Ovary (tissue), 9 donors: ENCODE results near the gene EPHA7. TPM values are rescaled to one million over a fixed set of nuclear protein-coding genes. Genes with fewer than 3 reads are reported as not detected.

ENCODE experiments used
- DNase-seq, 5 donors: peaks; one replicate each; pipeline ENCODE4 v3.0.0-alpha.2; 2019 to 2020
- H3K27ac ChIP-seq, 2 donors: fragments of 200-600 bp; one replicate each; pipeline versions ENCODE4 v1.5.1 to v1.8.0; 2019 to 2022
- H3K27me3 ChIP-seq: fragments of 200-600 bp; one replicate; pipeline ENCODE4 v1.8.0; 2022
- H3K36me3 ChIP-seq: fragments of 200-600 bp; sonication (generic); one replicate; pipeline ENCODE4 v1.5.1; 2019
- H3K4me1 ChIP-seq: one replicate; pipeline ENCODE4 v1.8.1; 2013; ENCODE audit warnings: mild to moderate bottlenecking, moderate library complexity; ENCODE audit not compliant: insufficient read depth
- H3K4me3 ChIP-seq: fragments of 200-600 bp; sonication (generic); one replicate; pipeline ENCODE4 v1.5.1; 2017
- H3K9me3 ChIP-seq, 2 donors: fragments of 200-600 bp in 1 of 2; sonication (generic) in 1 of 2; one replicate each; pipeline versions ENCODE4 v1.5.1 to v1.8.1; 2013 to 2019; ENCODE audit warnings: mild to moderate bottlenecking in 1 of 2, moderate library complexity in 1 of 2
- EP300 ChIP-seq: sonication (generic); formaldehyde crosslinking; IDR thresholded peaks from one replicate; pipeline ENCODE4 v1.6.1; 2017; ENCODE audit warnings: antibody characterized with exemption
- POLR2A ChIP-seq: fragments of 450-650 bp; IDR thresholded peaks from one replicate; pipeline ENCODE4 v1.6.1; 2017; ENCODE audit warnings: antibody characterized with exemption, mild to moderate bottlenecking, moderate library complexity
- WGBS, 3 donors: extraction: QIAGEN DNeasy Blood & Tissue Kit in 1 of 3; methylation state at CpG; one replicate each; pipeline versions ENCODE4 v1.1.5 to v1.1.7; 2013 to 2017; 5-methylcytosine and 5-hydroxymethylcytosine counted together
- intact Hi-C, 4 donors: fragments of 100-400 bp; cut with DNase I; formaldehyde crosslinking; loops; one replicate each; pipeline versions ENCODE4 v1.11.0 to v1.15.1; 2022 to 2023
- polyA plus RNA-seq, 2 donors: library from polyadenylated mRNA; stranded (reverse); fragments of 200-250 nt in 1 of 2; fragments of 350-450 nt in 1 of 2; fragmentation: Illumina TruSeq in 1 of 2; extraction: RNeasy Lipid Tissue Mini Kit (QIAGEN cat#74804) in 1 of 2; gene quantifications; one replicate each; pipeline ENCODE4 v1.2.3, GENCODE V29; 2013 to 2014
- total RNA-seq, 7 donors: library from RNA; depleted of rRNA in 2 of 7; stranded (reverse); fragments of >200 nt in 2 of 7; fragmentation: NEBNext Ultra II Directional in 3 of 7; extraction: Animal tissue kit (Norgen Biotek cat#: 25700) in 3 of 7; gene quantifications; one replicate each; pipeline versions ENCODE4 v1.1.0 to v1.2.4, GENCODE V29; 2016 to 2023
- TF ChIP-seq, protein P1 (sequence below), 3 donors: fragments of 450-650 bp in 2 of 3; fragments of 200-600 bp in 1 of 3; IDR thresholded peaks; one replicate each; pipeline versions ENCODE4 v1.5.1 to v1.8.0; 2016 to 2022; ENCODE audit warnings: antibody characterized with exemption in 3 of 3, mild to moderate bottlenecking in 1 of 3
- donor health status: DM: no; HTN: no; CAD: no; lungs with moderate emphysema.
- donor health status: DM: no; HTN: no; CAD: no.
- donor health status: Bipolar disorder and iron deficiency.
- donor health status: DM: yes; HTN: yes; CAD: no.
- donor health status: DM: no; HTN: no; CAD: no.
- donor health status: DM: yes; HTN: yes; CAD: no.

EPHA7 gene
- total and polyA plus RNA-seq, 9 donors: 0.64 to 3.0 (median 1.5) TPM

DNA sequence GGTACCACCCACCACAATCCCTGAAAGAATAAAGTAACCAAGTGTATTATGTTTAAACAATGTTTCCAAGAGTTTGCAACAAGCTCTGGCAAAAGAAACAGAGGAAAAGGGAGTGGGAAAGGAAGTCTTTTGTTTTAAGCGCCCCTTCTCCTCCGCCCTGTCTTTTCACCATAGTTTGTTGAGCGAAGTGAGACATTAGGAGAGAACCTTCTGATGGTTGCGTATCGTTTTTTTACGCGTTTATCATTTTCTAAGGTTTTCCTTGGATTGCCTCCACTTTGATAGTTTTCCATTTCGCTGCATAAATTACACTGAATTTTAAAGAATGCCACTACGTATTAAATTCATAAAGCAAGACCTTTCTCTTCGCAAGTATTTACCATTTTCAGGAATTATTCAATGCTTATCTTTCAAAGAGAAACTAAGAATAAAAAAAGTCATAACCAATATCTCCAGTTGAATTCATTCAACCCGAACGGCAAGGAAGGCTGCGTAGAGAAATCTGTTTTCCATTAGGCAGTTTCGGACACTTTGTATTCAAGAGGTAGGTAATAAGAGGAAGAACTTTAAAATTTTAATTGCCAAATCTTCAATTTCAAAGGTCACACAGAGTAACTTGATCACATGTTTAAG is 920 bp upstream of the EPHA7 start:
- H3K4me3 ChIP-seq: peak overlapping the region; percentile 39
- H3K36me3 ChIP-seq: no peaks in the 10 kb centered on the region
- no peak for TF ChIP-seq POLR2A
- H3K4me1 ChIP-seq: peaks cover 3% of the 10 kb centered on the region
- WGBS, 3 donors: 1 to 5% (median 2%) methylated on average over 14 of the region's 14 CpGs
- DNase-seq: no peak
- no peaks in the 10 kb centered on the region for H3K27me3 ChIP-seq
- no peaks in the 10 kb centered on the region for H3K9me3 ChIP-seq
- intact Hi-C loops: no loop called here
- H3K27ac ChIP-seq: peak overlapping the region in 1 of 2 donors; percentile 53

- Histone ChIP-seq H3K27ac (peak overlapping the region in 1 of 2 donors; percentile 27), H3K27me3 (no peaks in the 10 kb centered on the region), H3K9me3 (no peaks in the 10 kb centered on the region), H3K4me3 (peak overlapping the region; percentile 49), H3K4me1 (peaks cover 3% of the 10 kb centered on the region), H3K36me3 (no peaks in the 10 kb centered on the region)
- intact Hi-C loops: no loop called here
- TF ChIP-seq, protein P1, sequence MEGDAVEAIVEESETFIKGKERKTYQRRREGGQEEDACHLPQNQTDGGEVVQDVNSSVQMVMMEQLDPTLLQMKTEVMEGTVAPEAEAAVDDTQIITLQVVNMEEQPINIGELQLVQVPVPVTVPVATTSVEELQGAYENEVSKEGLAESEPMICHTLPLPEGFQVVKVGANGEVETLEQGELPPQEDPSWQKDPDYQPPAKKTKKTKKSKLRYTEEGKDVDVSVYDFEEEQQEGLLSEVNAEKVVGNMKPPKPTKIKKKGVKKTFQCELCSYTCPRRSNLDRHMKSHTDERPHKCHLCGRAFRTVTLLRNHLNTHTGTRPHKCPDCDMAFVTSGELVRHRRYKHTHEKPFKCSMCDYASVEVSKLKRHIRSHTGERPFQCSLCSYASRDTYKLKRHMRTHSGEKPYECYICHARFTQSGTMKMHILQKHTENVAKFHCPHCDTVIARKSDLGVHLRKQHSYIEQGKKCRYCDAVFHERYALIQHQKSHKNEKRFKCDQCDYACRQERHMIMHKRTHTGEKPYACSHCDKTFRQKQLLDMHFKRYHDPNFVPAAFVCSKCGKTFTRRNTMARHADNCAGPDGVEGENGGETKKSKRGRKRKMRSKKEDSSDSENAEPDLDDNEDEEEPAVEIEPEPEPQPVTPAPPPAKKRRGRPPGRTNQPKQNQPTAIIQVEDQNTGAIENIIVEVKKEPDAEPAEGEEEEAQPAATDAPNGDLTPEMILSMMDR (IDR thresholded peaks at IDR 0.05): no peak
- TF ChIP-seq EP300 (no peak), POLR2A (no peak)
- peak; percentile 21 to 56 (median 39) for DNase-seq
- 1% methylated on average over 54 to 89 of the region's 89 CpGs for WGBS, 3 donors
These were observed 703 bp downstream of the EPHA7 start for GRCh38 chr6:93418408-93419303.

DNA sequence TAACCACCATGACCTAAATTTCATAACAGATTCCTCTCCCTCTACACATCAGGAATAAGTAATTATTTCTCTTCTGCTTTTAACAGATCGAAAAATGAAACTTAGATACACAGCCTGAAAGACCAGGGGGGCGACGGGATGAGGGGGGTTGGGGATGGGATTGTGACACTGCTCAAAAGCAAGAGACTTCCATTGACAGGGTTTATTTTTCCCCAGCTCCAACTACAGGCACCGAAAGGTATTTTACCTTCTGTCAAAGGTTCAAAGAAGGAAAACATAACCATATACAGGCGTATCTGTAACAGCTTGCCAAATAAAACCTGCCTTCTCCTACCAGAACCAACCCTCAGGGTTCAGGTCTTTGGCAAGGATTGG is 1.3 kb downstream of the EPHA7 start:
- Histone ChIP-seq H3K36me3 (no peaks in the 10 kb centered on the region), H3K27me3 (no peaks in the 10 kb centered on the region), H3K9me3 (no peaks in the 10 kb centered on the region), H3K27ac (no peak overlapping the region), H3K4me3 (peak overlapping the region; percentile 49), H3K4me1 (peaks cover 3% of the 10 kb centered on the region)
- WGBS, 3 donors: 1 to 3% (median 2%) methylated on average over 5 of the region's 5 CpGs
- TF ChIP-seq, protein P1 (IDR thresholded peaks at IDR 0.05): no peak
- TF ChIP-seq POLR2A (no peak), EP300 (no peak)
- no peak for DNase-seq
- intact Hi-C loops: no loop called here

GRCh38 chr6:93417421-93418013 is 1.8 kb downstream of the EPHA7 start:
- H3K4me3 ChIP-seq: peak overlapping the region; percentile 49
- no peaks in the 10 kb centered on the region for H3K27me3 ChIP-seq
- WGBS, 3 donors: 0 to 1% (median 1%) methylated on average over 27 of the region's 27 CpGs
- no peaks in the 10 kb centered on the region for H3K36me3 ChIP-seq
- H3K9me3 ChIP-seq: no peaks in the 10 kb centered on the region
- peaks cover 3% of the 10 kb centered on the region for H3K4me1 ChIP-seq
- DNase-seq: peak in 3 of 5 donors; percentile 16 to 32 (median 20)
- TF ChIP-seq, protein P1 (IDR thresholded peaks at IDR 0.05): no peak
- no peak for TF ChIP-seq EP300
- no peak for TF ChIP-seq POLR2A
- intact Hi-C loops: no loop called here
- no peak overlapping the region for H3K27ac ChIP-seq
